NCI-H510A (cell line): ENCODE data around the gene CNTROB.

Source experiments
- DNase-seq: peaks from one replicate; lab custom pipeline; 2025; lab: John Stamatoyannopoulos, UW

The CNTROB gene

DNA sequence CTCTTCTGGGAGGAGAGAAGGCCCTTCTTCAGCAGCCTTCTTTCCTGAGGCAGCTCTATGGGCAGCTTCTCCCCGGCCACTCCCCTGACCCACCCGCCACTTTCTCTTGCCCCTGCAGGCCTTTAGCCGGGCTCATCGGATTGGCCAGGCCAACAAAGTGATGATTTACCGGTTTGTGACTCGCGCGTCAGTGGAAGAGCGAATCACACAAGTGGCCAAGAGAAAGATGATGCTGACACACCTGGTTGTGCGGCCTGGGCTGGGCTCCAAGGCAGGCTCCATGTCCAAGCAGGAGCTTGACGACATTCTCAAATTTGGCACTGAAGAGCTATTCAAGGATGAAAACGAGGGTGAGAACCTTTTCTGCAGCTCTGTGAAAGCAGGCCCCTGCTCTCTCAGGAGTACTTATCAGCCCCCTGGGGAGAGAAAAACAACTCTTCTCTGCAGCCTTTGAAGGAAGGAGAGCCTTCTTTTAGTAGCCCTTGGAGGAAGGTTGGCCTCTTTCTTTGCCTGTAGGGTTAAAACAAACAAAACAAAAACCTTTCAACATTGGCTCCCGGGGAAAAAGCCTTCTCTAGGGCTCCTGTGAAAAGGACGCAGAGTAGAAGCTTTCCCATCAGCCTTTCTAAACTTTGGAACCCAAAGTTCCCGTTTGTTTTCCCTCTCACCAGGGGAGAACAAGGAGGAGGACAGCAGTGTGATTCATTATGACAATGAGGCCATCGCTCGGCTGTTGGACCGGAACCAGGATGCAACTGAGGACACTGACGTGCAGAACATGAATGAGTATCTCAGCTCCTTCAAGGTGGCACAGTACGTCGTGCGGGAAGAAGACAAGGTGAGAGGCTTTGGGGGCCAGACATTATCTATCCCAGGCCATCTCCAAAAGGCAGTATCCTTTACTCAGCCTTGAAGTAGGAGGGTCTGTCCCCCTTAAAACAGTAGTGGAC lies 28.6 kb upstream of the CNTROB start:
- no peak for DNase-seq

GRCh38 chr17:7909089-7909488 lies 22.9 kb upstream of the CNTROB start:
- DNase-seq, result no peak

DNA sequence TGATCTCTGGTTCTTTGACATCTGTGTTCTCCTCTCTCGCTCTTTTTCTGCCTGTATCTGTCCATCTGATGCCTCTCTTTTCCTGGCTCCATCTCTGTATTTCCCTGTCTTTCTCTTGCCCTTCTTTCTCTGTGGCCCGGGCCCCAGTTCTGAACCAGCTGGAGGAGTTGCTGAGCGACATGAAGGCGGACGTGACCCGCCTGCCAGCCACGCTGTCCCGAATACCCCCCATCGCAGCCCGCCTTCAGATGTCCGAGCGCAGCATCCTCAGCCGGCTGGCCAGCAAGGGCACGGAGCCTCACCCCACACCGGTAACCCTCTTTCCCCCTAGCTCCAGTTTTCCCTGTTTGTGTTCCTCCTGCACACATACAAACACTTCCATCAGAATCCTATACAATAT lies 21.7 kb upstream of the CNTROB start:
- no peak for DNase-seq

DNA sequence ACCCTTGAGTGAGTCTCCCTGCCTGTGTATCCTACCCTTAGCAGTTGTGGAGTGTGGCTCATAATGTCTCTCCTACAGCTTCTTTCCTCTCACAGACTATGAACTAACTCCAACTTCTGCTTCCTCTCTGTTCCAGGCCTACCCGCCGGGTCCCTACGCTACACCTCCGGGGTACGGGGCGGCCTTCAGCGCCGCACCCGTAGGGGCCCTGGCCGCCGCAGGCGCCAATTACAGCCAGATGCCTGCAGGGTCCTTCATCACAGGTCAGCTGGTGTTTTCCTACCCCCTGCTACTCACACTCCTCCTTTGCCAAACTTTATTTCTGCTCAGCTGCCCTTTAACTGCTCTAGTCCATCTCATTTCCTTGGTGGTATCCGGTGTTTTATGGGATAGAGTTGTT lies 21.3 kb upstream of the CNTROB start:
- DNase-seq, result no peak

GRCh38 chr17:7911116-7911515 lies 20.9 kb upstream of the CNTROB start:
- no peak for DNase-seq

- DNase-seq, result no peak
These were observed 19.0 kb upstream of the CNTROB start for GRCh38 chr17:7912927-7913524.

DNA sequence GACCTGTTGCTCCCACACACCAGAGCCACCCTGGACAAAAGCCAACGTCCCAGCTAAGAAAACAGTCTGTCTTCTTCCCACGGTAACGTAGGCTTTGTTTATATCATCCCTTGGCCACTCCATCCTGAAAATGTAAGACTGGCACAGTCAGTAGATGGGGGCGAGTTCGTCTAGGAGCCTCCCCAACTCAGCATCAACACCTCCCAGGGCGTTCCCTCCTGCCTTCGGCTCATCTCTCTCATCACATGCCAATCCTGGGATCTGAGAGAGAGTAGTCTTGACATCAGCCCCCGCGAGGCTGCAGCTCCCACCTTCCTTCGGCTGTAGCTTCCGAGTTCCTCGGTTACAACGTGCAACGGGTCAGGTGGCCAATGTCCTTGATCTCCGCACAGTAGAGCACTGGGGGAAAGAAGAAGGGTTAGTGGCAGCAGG lies 16.8 kb upstream of the CNTROB start:
- DNase-seq, result no peak

DNA sequence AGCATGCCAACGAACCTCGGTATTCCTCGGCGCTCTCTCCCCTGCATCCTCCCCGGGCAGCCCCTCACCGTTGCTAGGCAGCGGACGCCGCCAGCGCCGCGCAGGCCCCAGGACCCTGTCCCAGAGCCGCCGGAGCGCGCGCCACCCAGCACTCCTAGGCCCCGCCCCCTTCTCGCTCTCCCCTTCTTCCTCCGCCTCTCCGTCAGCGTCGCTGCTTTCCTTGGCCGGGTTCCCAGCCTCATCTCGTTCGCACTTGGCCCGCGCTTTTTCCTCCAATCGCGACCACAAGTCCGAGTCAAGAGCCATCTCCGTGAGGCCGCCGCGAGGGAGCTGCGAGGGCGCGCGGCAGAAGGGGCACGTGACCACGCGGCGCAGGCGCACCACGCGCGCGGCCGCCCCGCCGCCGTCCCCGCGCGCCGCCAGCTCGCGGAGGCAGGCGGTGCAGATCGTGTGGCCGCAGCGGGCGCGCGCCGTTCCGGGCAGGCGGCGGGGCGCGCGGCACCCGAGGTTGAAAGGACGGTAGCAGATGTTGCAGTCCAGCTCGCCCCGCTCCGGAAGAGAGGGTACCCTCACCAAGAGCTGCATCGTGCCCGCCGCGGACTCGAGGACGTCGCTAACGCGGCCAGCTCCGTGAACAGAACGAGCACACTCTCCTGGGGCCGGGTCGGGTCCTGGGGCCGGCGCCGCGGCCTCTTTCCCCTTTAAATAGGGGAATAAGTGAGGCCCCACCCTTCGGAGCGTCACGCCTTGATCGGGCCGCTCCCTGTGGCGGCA lies 16.2 kb upstream of the CNTROB start, which contains the start of gene RNF227:
Gene RNF227, minus strand, starts transcription at position 679 of the 774 bp plus-strand sequence. Its CDS starts 94 bp downstream, at position 585.
- DNase-seq, result peak; percentile 95

GRCh38 chr17:7916385-7916682 lies 15.7 kb upstream of the CNTROB start:
- DNase-seq, result no peak

GRCh38 chr17:7916808-7917207 lies 15.2 kb upstream of the CNTROB start:
- DNase-seq, result no peak

- no peak for DNase-seq
These were observed 9.6 kb upstream of the CNTROB start for GRCh38 chr17:7922269-7922844.

DNA sequence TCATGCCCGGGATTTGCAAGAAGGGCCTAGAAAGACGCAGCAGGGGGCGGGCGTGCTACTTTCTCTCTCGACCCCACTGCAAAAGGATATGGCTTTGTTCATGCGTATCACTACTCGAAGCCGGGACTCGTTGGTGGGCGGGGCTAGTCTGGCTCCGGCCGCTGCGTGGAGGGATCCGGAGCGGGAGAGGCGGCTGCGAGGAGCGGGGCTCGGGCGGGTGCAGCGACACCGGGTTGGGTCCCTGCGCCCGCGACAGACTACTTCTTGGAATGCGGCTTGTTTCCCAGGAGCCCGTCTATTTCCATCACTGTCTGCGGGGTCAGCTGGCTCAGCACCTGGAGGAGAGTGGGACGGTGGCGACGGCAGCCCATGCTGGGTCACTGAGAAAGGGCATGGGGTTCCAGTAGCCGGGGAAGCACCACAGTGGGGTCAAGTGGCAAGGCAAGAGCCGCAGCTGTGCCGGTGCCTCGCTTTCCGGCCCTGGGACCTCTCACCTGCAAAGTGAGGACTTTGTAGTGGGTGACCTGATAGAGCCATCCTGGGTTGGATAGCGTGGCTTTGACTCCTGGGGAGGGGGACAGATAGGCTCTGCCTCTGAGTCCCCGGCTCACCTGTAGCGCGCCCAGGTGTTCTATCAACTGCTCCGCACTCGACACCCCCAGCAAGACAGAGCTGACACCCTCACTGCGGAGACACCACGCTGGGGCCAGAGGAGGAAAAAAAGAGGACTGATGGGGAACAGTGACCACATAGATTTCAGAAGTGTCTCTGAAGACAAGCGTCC lies 9.0 kb upstream of the CNTROB start:
- no peak for DNase-seq

DNA sequence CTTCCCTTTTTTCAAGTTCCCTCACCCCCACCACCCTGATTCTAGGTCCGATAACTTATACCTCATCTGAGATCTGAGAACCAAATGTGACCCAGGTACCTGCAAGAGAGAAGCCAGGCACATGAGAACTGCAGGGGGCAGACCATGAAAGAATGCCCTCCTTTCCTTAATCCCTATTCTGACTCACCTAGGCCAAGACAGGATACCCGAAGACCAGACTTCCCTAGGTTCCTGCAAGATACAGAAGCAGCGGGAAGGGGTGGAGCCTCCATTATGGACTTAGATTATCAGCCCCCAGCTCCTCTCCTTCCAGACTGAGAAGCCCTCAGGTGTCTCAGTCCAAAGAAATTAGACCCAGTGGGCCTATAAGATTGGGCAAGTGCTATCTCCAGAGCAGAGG lies 4.4 kb upstream of the CNTROB start:
- DNase-seq, result no peak

GRCh38 chr17:7929158-7930023 lies 2.6 kb upstream of the CNTROB start, which contains the start of gene KCNAB3:
TSS of gene KCNAB3 (minus strand) at chr17:7929856. CDS start at chr17:7929435, 421 bp downstream.
- no peak for DNase-seq

GRCh38 chr17:7930841-7931631 lies 970 bp upstream of the CNTROB start:
- no peak for DNase-seq

DNA sequence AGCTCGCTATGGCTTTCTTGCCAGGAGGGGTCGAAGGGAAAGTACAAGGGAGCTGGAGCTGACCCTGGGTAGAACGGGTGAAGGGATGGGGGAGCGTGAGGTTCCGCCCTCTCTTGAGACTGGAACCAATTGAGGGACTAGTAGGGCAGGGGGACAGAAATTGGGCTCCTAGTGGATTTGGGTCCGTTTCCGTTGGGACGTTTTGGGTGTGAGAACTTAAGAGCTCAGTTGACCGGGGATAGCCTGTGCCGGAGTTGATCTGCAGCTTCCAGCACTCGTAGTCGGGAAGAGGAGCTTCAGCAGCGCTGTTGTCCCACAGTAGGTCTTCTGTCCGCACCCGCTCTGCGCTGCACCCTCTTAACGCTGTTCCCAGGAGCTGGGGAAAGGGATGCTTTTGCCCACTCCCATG lies 481 bp downstream of the CNTROB start:
- no peak for DNase-seq

- no peak for DNase-seq
These were observed 943 bp downstream of the CNTROB start for GRCh38 chr17:7932949-7933348.

- DNase-seq, result no peak
These were observed 3.9 kb downstream of the CNTROB start for GRCh38 chr17:7935859-7936258.

- no peak for DNase-seq
These were observed 8.0 kb downstream of the CNTROB start for GRCh38 chr17:7940034-7940433.

DNA sequence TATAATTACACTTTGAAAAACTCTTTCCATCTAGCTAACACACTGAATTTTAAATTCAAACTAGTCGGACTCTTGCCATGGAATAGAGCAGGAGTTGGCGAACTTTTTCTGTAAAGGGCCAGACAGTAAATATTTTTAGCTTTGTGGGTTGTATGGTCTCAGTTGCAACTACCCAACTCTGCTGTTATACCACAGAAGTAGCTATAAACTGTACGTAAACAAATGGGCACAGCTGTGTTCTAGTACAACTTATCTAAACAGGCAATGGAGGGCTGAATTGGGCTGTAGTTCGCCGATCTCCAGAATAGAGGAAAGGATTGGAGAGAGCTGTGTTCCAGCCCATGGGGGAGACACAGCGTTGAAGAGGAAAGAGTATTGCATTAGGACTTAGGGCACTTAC lies 8.7 kb downstream of the CNTROB start:
- no peak for DNase-seq
